GM19372 (cell line): ENCODE results near the gene SRGAP3.
A peak's percentile ranks its signal among the peaks of the same experiment; 100 is the strongest.

ENCODE experiments used
- ATAC-seq: cut with Tn5 transposase; IDR thresholded peaks from one replicate; pipeline ENCODE4 v1.9.1; 2021; ENCODE audit warnings: mild to moderate bottlenecking, low read depth, moderate library complexity; ENCODE audit not compliant: unreplicated experiment

The SRGAP3 gene

GRCh38 chr3:8996681-8997121 lies 252.7 kb downstream of the SRGAP3 start:
- ATAC-seq = no peak

GRCh38 chr3:8996216-8996615 lies 253.2 kb downstream of the SRGAP3 start:
- no peak for ATAC-seq

GRCh38 chr3:8994226-8994625 lies 255.2 kb downstream of the SRGAP3 start:
- ATAC-seq = no peak

GRCh38 chr3:8993331-8993730 lies 256.1 kb downstream of the SRGAP3 start:
- ATAC-seq = no peak

- ATAC-seq = no peak
Measured at GRCh38 chr3:8992854-8993253, 256.6 kb downstream of the SRGAP3 start.

- ATAC-seq = no peak
Measured at GRCh38 chr3:8992199-8992598, 257.2 kb downstream of the SRGAP3 start.

- no peak for ATAC-seq
Measured at GRCh38 chr3:8990266-8991215, 258.9 kb downstream of the SRGAP3 start.

- ATAC-seq = no peak
Measured at GRCh38 chr3:8988791-8989558, 260.5 kb downstream of the SRGAP3 start.

- ATAC-seq = no peak
Measured at GRCh38 chr3:8988384-8988655, 261.1 kb downstream of the SRGAP3 start.

- peak; percentile 82 for ATAC-seq
Measured at GRCh38 chr3:8987645-8988383, 261.6 kb downstream of the SRGAP3 start.

- ATAC-seq = no peak
Measured at GRCh38 chr3:8987226-8987625, 262.2 kb downstream of the SRGAP3 start.

GRCh38 chr3:8986741-8987140 lies 262.7 kb downstream of the SRGAP3 start:
- ATAC-seq = no peak

GRCh38 chr3:8985876-8986275 lies 263.6 kb downstream of the SRGAP3 start:
- ATAC-seq = no peak

- ATAC-seq = no peak
Measured at GRCh38 chr3:8985411-8985831, 264.0 kb downstream of the SRGAP3 start.

- ATAC-seq = no peak
Measured at GRCh38 chr3:8984526-8984925, 264.9 kb downstream of the SRGAP3 start.

GRCh38 chr3:8984081-8984480 lies 265.4 kb downstream of the SRGAP3 start:
- no peak for ATAC-seq

GRCh38 chr3:8983591-8983990 lies 265.9 kb downstream of the SRGAP3 start:
- ATAC-seq = no peak

GRCh38 chr3:8983026-8983425 lies 266.4 kb downstream of the SRGAP3 start:
- ATAC-seq = no peak

- no peak for ATAC-seq
Measured at GRCh38 chr3:8982509-8982908, 266.9 kb downstream of the SRGAP3 start.

- ATAC-seq = no peak
Measured at GRCh38 chr3:8981700-8982099, 267.7 kb downstream of the SRGAP3 start.

GRCh38 chr3:8981296-8981695 lies 268.1 kb downstream of the SRGAP3 start:
- ATAC-seq = no peak
